GM21825 (cell line): ENCODE results near the gene ARID3A.
"Not testable (repeated sequence)": the region's sequence is repeated elsewhere in the genome, so short reads cannot be mapped to it uniquely, and the experiment has no call there.

Experiments
- ATAC-seq: cut with Tn5 transposase; IDR thresholded peaks from one replicate; pipeline ENCODE4 v1.9.1; 2021; ENCODE audit warnings: mild to moderate bottlenecking, moderate library complexity; ENCODE audit not compliant: unreplicated experiment

ARID3A gene

DNA sequence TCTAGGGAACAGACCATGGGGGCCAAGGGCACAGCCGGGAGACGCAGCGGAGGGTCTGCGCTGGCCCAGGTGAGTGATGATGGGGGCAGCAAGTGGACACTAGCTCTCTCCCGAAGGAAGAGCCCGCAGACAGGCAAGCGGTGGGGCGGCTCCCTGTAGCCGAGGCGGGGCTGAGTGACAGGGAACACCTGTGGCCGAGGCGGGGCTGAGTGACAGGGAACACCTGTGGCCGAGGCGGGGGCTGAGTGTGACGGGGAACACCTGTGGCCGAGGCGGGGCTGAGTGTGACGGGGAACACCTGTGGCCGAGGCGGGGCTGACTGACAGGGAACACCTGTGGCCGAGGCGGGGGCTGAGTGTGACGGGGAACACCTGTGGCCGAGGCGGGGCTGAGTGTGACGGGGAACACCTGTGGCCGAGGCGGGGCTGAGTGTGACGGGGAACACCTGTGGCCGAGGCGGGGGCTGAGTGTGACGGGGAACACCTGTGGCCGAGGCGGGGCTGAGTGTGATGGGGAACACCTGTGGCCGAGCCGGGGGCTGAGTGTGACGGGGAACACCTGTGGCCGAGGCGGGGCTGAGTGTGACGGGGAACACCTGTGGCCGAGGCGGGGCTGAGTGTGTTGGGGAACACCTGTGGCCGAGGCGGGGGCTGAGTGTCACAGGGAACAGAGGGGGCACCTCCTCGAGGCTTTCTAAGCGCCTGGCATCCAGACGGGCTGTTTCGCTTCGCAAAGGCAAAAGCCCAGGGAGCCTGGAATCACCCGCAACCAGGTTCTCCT is 34.2 kb upstream of the ARID3A start:
- not testable (repeated sequence) for ATAC-seq

DNA sequence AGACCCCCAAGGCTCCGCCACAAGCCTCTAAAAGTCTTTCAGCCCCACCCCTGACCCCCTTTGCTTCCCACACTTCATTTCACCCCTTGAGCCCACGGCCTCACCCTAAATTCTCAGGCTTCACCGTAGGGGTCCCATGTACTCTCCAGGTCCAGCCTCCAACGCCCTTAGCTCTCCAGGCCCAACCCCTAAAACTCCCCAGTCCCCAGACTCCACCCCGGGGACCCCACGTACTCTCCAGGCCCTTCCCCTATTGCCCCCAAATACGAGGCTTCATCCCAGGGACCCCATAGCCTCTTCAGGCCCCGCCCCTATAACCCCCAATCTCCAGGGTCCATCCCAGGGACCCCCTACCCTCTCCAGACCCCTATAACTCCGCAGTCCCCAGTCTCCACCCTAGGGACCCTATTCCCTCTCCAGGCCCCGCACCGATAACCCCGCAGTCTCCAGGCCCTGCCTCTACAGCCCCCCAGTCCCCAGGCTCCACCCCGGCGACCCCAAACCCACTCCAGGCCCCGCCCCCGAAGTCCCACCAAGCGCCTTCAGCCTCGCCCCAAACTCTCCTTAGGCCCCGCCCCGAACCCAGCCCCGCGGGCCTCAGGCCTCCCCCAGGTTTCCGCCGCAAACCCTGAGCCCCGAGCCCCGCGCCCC is 33.5 kb upstream of the ARID3A start:
- no peak for ATAC-seq

DNA sequence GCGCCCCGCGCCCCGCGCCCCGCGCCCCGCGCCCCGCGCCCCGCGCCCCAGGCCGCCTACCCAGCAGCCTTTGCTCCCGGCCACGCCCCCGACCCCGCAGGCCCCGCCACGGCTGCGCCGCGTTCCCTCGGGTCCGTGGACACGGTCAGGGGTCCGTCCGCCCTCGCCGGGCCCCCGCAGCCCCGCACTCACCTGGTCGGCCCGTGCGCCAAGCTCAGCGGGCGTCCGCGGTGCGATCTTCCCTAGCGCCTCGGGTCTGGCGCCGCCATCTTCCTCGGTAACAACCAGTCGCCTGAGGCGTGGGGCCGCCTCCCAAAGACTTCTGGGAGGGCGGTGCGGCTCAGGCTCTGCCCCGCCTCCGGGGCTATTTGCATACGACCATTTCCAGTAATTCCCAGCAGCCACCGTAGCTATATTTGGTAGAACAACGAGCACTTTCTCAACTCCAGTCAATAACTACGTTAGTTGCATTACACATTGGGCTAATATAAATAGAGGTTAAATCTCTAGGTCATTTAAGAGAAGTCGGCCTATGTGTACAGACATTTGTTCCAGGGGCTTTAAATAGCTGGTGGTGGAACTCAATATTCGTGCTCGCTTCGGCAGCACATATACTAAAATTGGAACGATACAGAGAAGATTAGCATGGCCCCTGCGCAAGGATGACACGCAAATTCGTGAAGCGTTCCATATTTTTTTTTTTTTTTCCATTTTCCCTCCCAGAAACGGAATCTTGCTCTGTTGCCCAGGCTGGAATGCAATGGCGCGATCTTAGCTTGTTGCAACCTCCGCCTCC is 32.7 kb upstream of the ARID3A start, which contains the start of the genes MED16 and RNU6-9:
TSS of gene MED16 (minus strand) at position 294 of the 796 bp plus-strand sequence. CDS start 2,056 bp downstream, outside the sequence.
TSS of gene RNU6-9 (plus strand) at position 591 of the 796 bp plus-strand sequence.
- peak; percentile 63 for ATAC-seq

DNA sequence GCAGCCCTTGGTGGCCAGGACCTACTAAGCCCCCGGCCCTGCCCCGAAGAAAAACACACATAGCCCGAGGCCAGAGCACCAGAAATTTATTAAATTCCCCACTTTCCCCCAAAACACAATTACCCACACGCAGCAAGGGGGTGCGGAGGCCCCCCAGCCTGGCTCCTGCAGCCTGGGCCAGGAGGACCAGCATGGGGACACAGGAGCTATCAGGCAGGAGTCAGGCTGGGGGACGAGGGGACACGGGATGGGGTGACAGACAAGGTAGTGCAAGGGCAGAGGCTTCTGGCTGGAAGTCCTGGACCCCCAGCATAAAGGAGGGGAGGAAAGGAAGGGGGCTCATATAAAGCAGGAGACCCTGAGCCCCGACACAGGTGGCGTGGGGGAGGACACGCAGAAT is 29.4 kb upstream of the ARID3A start:
- no peak for ATAC-seq

DNA sequence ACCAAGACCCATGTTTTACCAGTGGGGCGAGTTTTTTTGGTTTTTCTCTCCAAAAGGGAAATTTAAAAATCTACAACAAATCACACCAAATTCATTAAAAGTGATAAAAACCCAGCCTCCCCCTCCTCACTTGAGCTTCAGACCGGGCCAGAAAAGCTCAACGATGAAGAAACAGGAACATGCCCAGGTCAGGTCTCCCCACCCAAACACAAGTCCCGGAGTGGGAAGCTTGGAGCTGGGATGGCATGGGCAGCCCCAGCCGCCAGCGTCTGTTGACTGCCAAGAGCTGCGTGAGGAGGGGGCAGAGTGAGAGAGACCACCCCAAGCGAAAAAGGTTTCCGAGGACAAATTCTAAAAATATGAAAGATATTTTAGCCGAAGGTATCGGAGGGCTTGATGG is 28.8 kb upstream of the ARID3A start:
- ATAC-seq, result no peak

DNA sequence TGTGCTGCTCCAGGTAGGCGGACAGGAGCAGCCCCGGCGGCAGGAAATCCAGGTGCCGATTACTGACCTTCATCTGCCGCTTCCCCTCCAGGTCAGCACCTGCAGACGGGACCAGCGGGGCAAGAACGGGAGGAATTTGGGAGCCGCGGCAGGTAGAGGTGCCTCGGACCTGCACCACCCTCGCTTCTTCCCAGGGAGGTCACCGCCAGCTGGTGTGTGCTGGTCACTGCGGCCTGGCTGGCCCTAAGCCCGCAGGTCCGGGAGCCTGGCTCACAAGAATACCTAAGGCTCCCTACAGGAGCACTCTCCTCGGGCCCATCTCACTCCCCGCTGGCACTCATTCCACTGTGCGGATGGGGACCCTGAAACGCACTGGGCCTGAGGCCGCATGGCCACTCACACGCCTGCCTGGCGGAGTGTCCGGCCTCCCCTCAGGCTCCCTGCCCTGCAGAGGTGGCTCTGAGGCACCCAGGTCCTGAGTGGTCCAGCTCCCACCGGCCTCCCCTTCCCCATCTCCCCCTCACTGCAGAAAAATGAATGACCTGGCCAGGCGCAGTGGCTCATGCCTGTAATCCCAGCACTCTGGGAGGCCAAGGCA is 28.3 kb upstream of the ARID3A start:
- no peak for ATAC-seq

DNA sequence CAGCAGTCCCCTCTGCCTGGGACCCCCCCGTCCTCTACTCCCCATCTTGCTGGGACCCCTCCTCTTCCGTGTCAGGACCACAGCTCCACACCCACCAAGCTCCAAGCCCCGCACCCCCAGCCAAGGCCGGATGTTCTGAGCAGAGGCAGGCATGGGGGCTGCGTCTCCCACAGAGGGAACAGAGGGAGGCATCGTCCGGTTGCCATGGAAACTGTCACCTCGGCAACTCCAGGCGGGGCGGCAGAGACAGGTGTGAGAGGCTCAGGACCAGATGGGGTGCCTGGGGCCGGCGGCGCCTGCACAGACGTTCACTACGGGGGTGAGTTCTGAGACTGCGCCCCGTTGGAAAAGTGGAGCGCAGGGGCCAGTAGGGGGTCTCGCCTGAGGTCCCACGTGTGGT is 27.2 kb upstream of the ARID3A start:
- ATAC-seq, result no peak

DNA sequence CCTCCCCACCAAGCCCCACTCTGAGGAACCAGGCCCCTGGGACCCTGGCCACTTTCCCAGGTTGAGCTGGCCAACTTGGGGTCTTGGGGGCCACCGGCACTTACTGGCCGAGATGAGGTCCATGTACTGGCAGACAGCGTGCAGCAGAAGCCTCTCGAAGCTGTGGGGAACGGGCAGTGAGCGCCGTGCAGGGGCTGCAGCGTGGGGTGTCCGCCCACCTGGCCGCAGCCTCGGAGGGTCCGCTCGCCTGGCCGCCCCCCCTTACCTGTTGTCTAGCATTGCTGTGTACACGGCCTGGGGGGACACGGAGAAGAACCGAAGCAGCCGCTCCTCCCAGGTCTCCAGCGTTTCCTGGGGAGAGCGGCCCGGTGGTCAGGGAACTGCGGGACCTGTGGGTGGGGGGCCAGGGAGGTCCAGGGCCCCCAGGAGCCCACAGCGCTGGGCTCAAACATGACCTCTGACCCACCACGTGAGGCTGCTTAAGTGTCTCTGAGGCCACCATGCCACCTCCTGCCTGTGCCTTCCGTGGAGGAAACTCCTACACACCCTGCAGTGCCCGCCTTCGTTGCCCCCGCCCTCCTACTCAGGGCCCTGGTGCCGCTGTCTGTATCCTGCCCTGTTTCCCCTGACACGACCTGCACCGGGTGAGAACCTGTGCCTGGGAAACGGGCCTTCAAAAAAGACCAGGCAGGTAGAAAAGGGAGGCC is 26.3 kb upstream of the ARID3A start:
- ATAC-seq, result no peak

DNA sequence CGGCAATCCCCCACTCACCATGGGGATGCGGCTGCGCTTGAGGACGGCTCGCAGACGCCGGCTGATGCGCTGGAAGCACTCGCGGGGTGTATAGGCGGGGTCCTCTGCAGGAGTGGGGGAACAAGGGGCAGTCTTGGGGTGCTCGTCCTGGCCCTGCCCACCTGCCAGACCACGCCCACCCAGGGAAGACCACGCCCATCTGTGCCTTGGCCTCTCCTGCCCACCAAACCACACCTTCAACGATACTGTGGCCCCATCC is 25.9 kb upstream of the ARID3A start:
- no peak for ATAC-seq

DNA sequence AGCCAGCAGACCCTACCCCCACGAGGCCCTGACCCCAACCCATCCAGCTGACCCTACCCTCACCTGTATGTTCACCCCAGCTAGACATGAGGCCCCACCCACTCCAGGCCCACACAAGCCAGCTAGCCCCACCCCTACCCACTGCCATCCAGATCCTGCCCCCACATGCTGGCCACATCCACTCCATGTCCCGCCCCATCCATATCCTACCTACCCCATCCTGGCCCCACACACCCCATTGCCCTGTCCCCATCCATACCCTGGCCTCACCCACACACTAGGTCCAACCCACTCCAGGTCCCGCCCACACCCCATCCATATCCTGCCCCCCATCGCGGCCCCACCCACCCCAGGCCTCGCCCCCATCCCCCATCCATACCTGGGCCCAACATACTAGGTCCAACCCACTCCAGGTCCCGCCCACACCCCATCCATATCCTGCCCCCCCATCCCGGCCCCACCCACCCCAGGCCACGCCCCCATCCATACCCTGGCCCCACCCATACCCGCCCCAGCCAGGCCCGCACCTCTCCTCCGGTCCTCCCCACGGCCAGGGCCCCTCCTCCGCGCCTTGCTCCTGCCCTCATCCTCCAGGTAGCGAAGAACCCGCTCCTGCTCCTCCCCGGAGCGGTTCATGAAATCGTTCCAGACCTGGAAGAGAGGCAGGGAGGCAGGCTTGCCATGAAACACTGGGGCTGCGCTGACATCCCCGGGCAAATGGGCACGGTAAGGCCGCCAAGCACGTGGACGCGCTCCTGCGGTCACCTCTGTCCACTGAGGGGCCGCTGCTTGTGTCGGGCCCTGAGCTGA is 25.3 kb upstream of the ARID3A start:
- no peak for ATAC-seq

DNA sequence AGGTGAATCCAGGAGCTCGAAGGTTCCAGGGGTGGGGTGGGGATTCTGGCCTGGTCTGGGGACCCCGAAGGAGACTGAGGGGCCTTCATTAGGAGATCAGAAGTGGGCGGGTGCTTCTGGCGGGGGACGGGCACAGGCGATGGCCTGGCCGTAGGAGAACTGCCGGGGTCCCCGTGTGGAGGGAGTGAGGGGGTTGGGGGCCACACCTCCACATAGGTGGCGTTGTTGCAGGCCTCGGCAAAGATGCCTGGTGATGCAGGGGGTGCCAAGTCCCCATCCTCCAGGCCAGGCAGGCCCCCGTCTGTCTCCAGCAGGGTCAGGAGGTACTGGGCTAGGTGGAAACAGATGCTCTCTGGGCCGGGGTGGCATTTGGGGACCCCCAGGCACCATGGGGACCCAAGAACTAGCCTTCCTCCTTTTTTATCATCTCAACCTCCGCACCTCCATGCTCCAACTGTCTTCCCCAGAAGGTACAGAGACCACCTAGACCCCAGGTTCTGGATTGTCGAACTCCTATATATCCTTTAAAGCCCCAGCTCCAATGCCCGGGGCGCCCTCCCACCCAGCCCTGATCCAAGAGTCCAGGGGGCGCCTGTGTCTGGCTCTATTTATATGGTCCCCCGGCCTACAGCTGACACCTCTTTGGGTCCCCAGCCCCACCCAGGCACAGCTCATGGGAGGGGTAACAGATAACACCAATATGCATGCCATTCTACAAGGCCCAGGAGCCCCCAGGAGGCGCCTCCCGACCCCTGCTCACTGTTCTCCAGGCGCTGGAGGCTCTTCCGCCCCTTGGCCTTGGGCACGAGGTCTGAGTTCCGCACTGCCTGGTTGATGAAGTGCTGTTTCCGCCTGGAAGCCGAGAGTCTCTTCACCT is 24.4 kb upstream of the ARID3A start:
- ATAC-seq, result no peak

DNA sequence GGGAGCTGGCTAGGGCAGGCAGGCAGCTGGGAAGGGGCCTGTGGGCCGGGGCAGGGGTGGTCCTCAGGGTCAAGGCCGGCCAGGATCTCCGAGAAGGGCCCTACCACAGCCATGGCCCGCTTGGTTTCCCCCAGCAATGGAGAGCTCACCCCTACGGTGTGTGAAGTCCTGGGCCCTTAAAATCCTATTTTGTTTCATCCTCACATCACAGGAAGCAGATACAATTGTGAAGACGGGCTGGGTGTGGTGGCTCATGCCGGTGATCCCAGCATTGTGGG is 23.8 kb upstream of the ARID3A start:
- ATAC-seq, result no peak

DNA sequence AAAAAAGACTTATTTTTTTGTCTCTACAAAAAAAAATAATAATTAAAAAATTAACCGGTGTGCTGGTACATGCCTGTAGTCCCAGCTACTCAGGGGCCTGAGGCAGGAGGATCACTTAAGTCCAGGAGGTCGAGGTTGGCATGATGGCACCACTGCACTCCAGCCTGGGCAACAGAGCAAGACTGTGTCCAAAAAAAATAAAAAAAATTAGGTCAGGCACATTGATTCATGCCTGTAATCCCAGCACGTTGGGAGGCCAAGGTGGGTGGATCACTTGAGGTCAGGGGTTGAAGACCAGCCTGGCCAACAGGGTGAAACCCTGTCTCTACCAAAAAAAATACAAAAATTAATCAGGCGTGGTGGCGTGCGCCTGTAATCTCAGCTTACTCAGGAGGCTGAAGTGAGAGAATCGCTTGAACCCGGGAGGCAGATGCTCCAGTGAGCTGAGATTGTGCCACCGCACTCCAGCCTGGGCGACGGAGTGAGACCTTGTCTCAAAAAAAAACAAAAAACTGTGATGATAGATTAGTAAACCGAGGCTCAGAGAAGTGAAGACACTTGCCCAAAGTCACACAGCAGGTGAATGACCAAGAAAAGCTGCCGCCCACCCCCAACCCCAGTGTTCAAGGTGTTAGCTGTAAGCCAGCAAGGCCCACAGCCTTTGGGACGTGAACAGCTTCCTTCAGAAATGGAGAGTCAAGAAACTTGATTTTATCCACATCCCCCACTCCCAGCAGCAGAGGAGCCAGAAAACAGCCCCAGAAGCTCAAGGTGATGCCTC is 23.2 kb upstream of the ARID3A start:
- ATAC-seq, result no peak

DNA sequence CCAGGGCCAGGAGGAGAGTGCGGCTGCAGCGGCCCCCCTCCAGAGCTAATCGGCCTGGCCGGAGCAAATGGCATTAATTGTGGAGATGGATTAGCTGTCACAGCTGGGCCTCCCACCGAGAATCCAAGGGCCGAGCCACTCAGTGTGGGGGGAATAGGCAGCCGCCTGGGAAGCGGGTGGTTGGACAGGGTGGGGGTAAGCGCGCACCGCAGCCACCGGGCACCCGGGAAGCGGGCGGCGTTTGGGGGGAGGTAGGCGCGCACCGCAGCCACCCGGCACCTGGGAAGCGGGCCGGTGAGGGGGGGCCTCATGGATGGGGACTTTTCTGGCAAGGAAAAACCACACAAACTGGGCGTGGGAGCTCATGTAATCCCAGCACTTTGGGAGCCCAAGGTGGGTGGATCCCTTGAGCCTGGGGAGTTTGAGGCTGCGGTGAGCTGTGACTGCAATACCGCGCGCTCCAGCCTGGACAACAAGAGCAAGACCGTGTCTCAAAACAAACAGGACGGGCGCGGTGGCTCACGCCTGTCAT is 22.5 kb upstream of the ARID3A start:
- no peak for ATAC-seq

DNA sequence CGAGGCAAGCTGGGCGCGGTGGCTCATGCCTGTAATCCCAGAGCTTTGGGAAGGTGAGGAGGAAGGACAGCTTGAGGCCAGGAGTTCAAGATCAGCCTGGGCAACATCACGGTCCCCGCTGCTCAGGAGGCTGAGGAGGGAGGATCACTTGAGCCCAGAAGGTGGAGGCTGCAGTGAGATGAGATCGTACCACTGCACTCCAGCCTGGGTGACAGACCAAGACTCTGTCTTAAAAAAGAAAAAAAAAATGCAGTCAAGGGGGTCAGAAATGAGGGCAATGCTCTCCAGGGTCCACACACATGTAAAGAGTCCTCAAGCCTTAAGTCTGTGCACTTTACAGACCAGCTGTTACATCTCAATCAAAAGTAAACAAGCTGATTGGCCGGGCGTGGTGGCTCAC is 21.3 kb upstream of the ARID3A start:
- no peak for ATAC-seq

DNA sequence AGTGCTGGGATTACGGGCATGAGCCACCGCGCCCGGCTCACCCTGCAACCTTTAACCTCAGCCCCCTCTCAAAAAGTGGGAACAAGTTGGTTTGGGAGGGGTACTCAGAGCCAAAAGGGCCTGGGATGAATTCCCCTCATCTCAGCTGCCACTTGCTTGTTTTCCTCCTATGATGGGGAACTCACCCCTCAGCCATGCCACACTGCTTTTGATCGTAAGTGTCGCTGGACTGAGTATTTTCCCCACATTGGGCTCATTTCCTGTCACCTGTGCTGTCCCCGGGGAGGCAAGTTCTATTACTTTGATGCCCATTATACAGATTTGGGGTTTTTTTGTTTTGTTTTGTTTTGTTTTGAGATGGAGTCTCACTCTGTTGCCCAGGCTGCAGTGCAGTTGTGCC is 19.4 kb upstream of the ARID3A start:
- ATAC-seq, result no peak

DNA sequence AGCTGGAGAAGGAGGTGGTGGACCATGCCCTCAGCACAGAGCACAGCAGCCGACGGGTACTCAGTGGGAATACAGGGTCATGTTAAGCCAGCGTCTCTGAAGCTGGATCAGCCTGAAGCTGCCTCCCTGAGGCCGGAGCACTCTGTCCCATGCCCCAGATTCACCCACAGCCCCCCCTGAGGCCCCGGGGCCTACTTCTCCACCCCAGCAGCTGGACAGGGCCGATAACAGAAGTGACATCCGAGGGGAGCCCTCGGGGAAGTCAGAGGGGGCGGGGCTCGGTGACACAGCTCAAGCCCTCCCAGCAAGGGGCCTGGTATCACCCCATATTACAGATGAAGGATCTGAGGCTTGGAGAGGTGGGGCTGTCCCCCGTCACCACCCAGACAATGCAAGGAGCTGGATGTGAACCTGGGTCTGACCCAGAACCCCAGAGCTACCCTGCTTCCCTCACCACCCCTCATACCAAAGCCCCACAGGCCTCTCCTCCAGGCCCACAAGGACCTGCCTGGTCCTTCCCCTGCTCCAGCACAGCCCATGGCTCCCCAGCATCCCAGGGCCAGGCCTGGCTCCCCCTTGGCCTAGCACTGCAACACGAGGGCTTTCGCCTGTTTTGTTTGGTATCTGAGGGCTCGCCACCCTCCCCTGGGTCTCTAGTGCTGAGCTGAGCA is 18.5 kb upstream of the ARID3A start:
- ATAC-seq, result no peak
